Lower leg skin (tissue), 4 donors: ENCODE measurements around the gene IL1RL1. TPM values are rescaled to one million over a fixed set of nuclear protein-coding genes. Genes with fewer than 3 reads are reported as not detected.

ENCODE experiments used
- DNase-seq, 2 donors: peaks; one replicate each; pipeline ENCODE4 v3.0.0-alpha.2; 2019; ENCODE audit warnings: low spot score in 2 of 2
- H3K4me3 ChIP-seq: fragments of 200-600 bp; sonication (generic); 2 replicates; pipeline ENCODE4 v1.5.1; 2017; ENCODE audit warnings: mild to moderate bottlenecking, low read depth; ENCODE audit not compliant: poor library complexity, severe bottlenecking
- CTCF ChIP-seq, 3 donors: fragments of 450-650 bp; IDR thresholded peaks; one replicate each; pipeline ENCODE4 v1.5.1; 2016; ENCODE audit warnings: antibody characterized with exemption in 3 of 3, mild to moderate bottlenecking in 3 of 3, moderate library complexity in 2 of 3
- POLR2A ChIP-seq, 2 donors: fragments of 450-650 bp; IDR thresholded peaks; one replicate each; pipeline ENCODE4 v1.6.1; 2016 to 2017; ENCODE audit warnings: antibody characterized with exemption in 2 of 2, mild to moderate bottlenecking in 1 of 2, moderate library complexity in 1 of 2
- WGBS, 2 donors: methylation state at CpG; one replicate each; pipeline ENCODE4 v1.1.5; 2018; 5-methylcytosine and 5-hydroxymethylcytosine counted together
- intact Hi-C: fragments of 100-400 bp; cut with DNase I; formaldehyde crosslinking; loops from one replicate; pipeline ENCODE4 v1.15.0; 2023; ENCODE audit warnings: low total_unique reads
- total RNA-seq, 4 donors: library from RNA; depleted of rRNA; stranded (reverse); fragments of >200 nt; gene quantifications; one replicate each; pipeline ENCODE4 v1.1.0, GENCODE V29; 2016

Gene IL1RL1
- total RNA-seq, 4 donors from 2014 or later, result 0.88 to 5.8 (median 1.9) TPM

GRCh38 chr2:102391565-102391964, 80.2 kb downstream of the IL1RL1 start:
- no peak for TF ChIP-seq CTCF (IDR thresholded peaks at IDR 0.05)
- 72 to 77% methylated on average over 2 of the region's 2 CpGs for whole genome bisulfite sequencing, 2 donors
- intact Hi-C loops, result no loop called here
- H3K4me3 ChIP-seq, result no peak overlapping the region
- DNase-seq, result no peak

GRCh38 chr2:102392096-102392495, 80.7 kb downstream of the IL1RL1 start:
- H3K4me3 ChIP-seq, result no peak overlapping the region
- DNase-seq, result no peak
- 81 to 90% methylated on average over 3 of the region's 3 CpGs for WGBS, 2 donors
- TF ChIP-seq POLR2A (IDR thresholded peaks at IDR 0.05) (no peak), CTCF (IDR thresholded peaks at IDR 0.05) (no peak)
- intact Hi-C loops, result no loop called here

GRCh38 chr2:102392942-102393341, 81.6 kb downstream of the IL1RL1 start:
- no peak for DNase-seq
- intact Hi-C loops, result no loop called here
- TF ChIP-seq CTCF (IDR thresholded peaks at IDR 0.05) (no peak), POLR2A (IDR thresholded peaks at IDR 0.05) (no peak)

GRCh38 chr2:102396012-102396411, 84.6 kb downstream of the IL1RL1 start:
- 62 to 72% methylated on average over 2 of the region's 2 CpGs for WGBS, 2 donors
- no peak overlapping the region for H3K4me3 ChIP-seq
- TF ChIP-seq CTCF (IDR thresholded peaks at IDR 0.05) (no peak), POLR2A (IDR thresholded peaks at IDR 0.05) (no peak)
- DNase-seq, result no peak
- intact Hi-C loops, result no loop called here

More at GRCh38 chr2:102392942-102393341, 81.6 kb downstream of the IL1RL1 start:
- no peak overlapping the region for H3K4me3 ChIP-seq
- 17 to 53% methylated on average over 1 of the region's 1 CpG for WGBS, 2 donors

GRCh38 chr2:102397209-102397608, 85.8 kb downstream of the IL1RL1 start:
- intact Hi-C loops, result no loop called here
- no peak for DNase-seq
- WGBS, 2 donors, result 68 to 80% methylated on average over 6 of the region's 6 CpGs
- TF ChIP-seq CTCF (IDR thresholded peaks at IDR 0.05) (no peak), POLR2A (IDR thresholded peaks at IDR 0.05) (no peak)
- no peak overlapping the region for H3K4me3 ChIP-seq

- intact Hi-C loops, result no loop called here
- 78 to 89% methylated on average over 7 of the region's 7 CpGs for WGBS, 2 donors
- no peak overlapping the region for H3K4me3 ChIP-seq
- DNase-seq, result no peak
- TF ChIP-seq POLR2A (IDR thresholded peaks at IDR 0.05) (no peak), CTCF (IDR thresholded peaks at IDR 0.05) (no peak)
These were observed 88.3 kb downstream of the IL1RL1 start for GRCh38 chr2:102399499-102400141.
